Vagina (tissue), 2 donors: ENCODE results near the gene ABCD2. TPM values are rescaled to one million over a fixed set of nuclear protein-coding genes. Genes with fewer than 3 reads are reported as not detected.

ENCODE experiments used
- DNase-seq, 2 donors: peaks; one replicate each; pipeline ENCODE4 v3.0.0-alpha.2; 2017; ENCODE audit errors: extremely low spot score in 2 of 2
- H3K27ac ChIP-seq: fragments of 200-600 bp; sonication (generic); one replicate; pipeline ENCODE4 v1.5.1; 2019
- H3K27me3 ChIP-seq: fragments of 200-600 bp; sonication (generic); one replicate; pipeline ENCODE4 v1.5.1; 2019
- H3K36me3 ChIP-seq, 2 donors: fragments of 200-600 bp; sonication (generic); one replicate each; pipeline ENCODE4 v1.5.1; 2017 to 2019
- H3K4me1 ChIP-seq: fragments of 200-600 bp; sonication (generic); one replicate; pipeline ENCODE4 v1.5.1; 2019
- H3K4me3 ChIP-seq, 2 donors: fragments of 200-600 bp; sonication (generic); 1 replicate in 1 of 2; 2 replicates in 1 of 2; pipeline ENCODE4 v1.5.1; 2016 to 2019
- H3K9me3 ChIP-seq: fragments of 200-600 bp; sonication (generic); one replicate; pipeline ENCODE4 v1.5.1; 2019
- CTCF ChIP-seq, 3 experiments: fragments of 450-650 bp in 2 of 3; fragments of 200-600 bp in 1 of 3; sonication (generic) in 1 of 3; IDR thresholded peaks; one replicate each; pipeline ENCODE4 v1.5.1; 2017 to 2019; ENCODE audit warnings: antibody characterized with exemption in 3 of 3, mild to moderate bottlenecking in 2 of 3, moderate library complexity in 2 of 3
- POLR2A ChIP-seq, 2 donors: fragments of 450-650 bp; IDR thresholded peaks; one replicate each; pipeline ENCODE4 v1.6.1; 2017; ENCODE audit warnings: antibody characterized with exemption in 2 of 2, mild to moderate bottlenecking in 2 of 2, moderate library complexity in 2 of 2
- POLR2AphosphoS5 ChIP-seq, 2 donors: sonication (generic); formaldehyde crosslinking; IDR thresholded peaks; one replicate each; pipeline ENCODE4 v1.9.0; 2017; ENCODE audit warnings: antibody characterized with exemption in 2 of 2, mild to moderate bottlenecking in 2 of 2, low read depth in 1 of 2; ENCODE audit not compliant: insufficient read depth in 1 of 2
- intact Hi-C: fragments of 100-400 bp; cut with DNase I; formaldehyde crosslinking; loops from one replicate; pipeline ENCODE4 v1.15.1; 2023
- total RNA-seq: library from RNA; depleted of rRNA; stranded (reverse); fragments of >200 nt; gene quantifications from one replicate; pipeline ENCODE4 v1.2.3, GENCODE V29; 2016

ABCD2 gene
- total RNA-seq, 1 donor from 2014 or later: 1.5 TPM

- H3K4me1 ChIP-seq: no peaks in the 10 kb centered on the region
- no peaks in the 10 kb centered on the region for H3K27me3 ChIP-seq
- no peak overlapping the region for H3K4me3 ChIP-seq
- DNase-seq: no peak
- H3K9me3 ChIP-seq: no peaks in the 10 kb centered on the region
- no peak overlapping the region for H3K27ac ChIP-seq
- TF ChIP-seq CTCF (IDR thresholded peaks at IDR 0.05) (no peak), POLR2AphosphoS5 (IDR thresholded peaks at IDR 0.05; ENCODE audit: insufficient read depth in 1 of 2, low read depth in 1 of 2) (no peak), POLR2A (IDR thresholded peaks at IDR 0.05) (no peak)
- H3K36me3 ChIP-seq: no peaks in the 10 kb centered on the region
- intact Hi-C loops: no loop called here
These were observed 19.2 kb upstream of the ABCD2 start for GRCh38 chr12:39638840-39639239.

DNA sequence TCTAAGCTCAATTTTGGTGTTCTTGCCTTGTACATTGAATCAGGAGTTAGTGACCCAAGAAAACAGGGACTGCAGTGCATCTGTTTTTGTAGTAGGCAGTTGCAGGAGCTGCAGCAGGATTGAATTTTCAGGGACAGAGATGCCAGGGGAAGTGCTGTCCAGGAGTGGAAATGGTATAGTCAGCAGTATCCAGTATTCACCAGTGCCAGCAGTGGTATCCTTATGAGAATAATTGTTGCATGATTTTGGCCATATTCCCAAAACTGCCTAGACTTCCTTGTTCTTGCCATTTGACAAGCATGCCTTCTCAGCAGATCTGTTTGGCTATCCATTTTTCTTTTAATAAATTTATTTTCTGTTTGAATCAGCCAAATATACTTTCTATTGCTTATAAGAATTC, 18.6 kb upstream of the ABCD2 start:
- intact Hi-C loops: no loop called here
- Histone ChIP-seq H3K36me3 (no peaks in the 10 kb centered on the region), H3K27ac (no peak overlapping the region), H3K4me1 (no peaks in the 10 kb centered on the region), H3K9me3 (no peaks in the 10 kb centered on the region), H3K27me3 (no peaks in the 10 kb centered on the region), H3K4me3 (no peak overlapping the region)
- no peak for TF ChIP-seq POLR2AphosphoS5 (IDR thresholded peaks at IDR 0.05; ENCODE audit: insufficient read depth in 1 of 2, low read depth in 1 of 2)
- TF ChIP-seq CTCF (IDR thresholded peaks at IDR 0.05): no peak
- TF ChIP-seq POLR2A (IDR thresholded peaks at IDR 0.05): no peak
- no peak for DNase-seq

DNA sequence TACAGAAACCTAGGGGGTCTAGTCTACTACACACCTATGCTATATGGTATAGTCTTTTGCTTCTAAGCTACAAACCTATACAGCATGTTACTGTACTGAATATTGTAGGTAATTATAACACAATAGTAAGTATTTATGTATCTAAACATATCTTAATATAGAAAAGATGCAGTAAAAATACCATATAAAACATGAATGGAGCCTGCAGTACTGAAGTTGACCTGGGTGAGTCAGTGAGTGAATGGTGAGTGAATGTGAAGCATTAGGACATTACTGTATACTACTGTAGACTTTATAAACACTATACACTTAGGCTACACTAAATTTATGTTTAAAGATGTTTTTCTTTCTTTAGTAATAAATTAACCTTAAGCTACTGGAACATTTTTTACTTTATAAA, 13.1 kb upstream of the ABCD2 start:
- Histone ChIP-seq H3K4me1 (no peaks in the 10 kb centered on the region), H3K27me3 (no peaks in the 10 kb centered on the region), H3K9me3 (no peaks in the 10 kb centered on the region), H3K27ac (no peak overlapping the region), H3K4me3 (no peak overlapping the region), H3K36me3 (no peaks in the 10 kb centered on the region)
- intact Hi-C loops: no loop called here
- no peak for DNase-seq
- TF ChIP-seq CTCF (IDR thresholded peaks at IDR 0.05) (no peak), POLR2A (IDR thresholded peaks at IDR 0.05) (no peak), POLR2AphosphoS5 (IDR thresholded peaks at IDR 0.05; ENCODE audit: insufficient read depth in 1 of 2, low read depth in 1 of 2) (no peak)

GRCh38 chr12:39628836-39629235, 9.2 kb upstream of the ABCD2 start:
- Histone ChIP-seq H3K4me3 (no peak overlapping the region), H3K27me3 (no peaks in the 10 kb centered on the region), H3K4me1 (no peaks in the 10 kb centered on the region), H3K27ac (no peak overlapping the region), H3K36me3 (no peaks in the 10 kb centered on the region), H3K9me3 (no peaks in the 10 kb centered on the region)
- intact Hi-C loops: no loop called here
- TF ChIP-seq CTCF (IDR thresholded peaks at IDR 0.05) (no peak), POLR2AphosphoS5 (IDR thresholded peaks at IDR 0.05; ENCODE audit: insufficient read depth in 1 of 2, low read depth in 1 of 2) (no peak), POLR2A (IDR thresholded peaks at IDR 0.05) (no peak)
- no peak for DNase-seq

DNA sequence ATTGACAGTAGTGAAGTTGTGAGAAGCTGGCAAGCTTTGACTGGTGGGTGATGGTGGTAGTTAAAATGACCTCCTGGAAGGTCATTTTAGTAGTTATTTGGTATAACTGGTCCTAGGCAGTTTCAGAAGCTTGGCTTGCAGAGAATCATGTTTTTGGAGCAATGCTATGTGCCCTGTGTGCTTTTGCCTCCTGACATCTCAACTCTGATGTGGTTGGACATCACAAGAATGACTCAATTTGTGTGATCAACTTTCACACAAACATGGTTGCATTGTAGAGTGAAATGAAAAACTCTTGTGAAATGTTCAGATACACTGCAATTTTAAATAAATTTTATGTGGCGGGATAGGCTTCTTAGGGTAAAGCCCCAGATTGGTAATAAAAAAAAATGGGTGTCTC, 8.3 kb upstream of the ABCD2 start:
- intact Hi-C loops: no loop called here
- H3K4me3 ChIP-seq: no peak overlapping the region
- no peaks in the 10 kb centered on the region for H3K27me3 ChIP-seq
- H3K4me1 ChIP-seq: no peaks in the 10 kb centered on the region
- no peaks in the 10 kb centered on the region for H3K9me3 ChIP-seq
- TF ChIP-seq POLR2A (IDR thresholded peaks at IDR 0.05): no peak
- no peak for TF ChIP-seq POLR2AphosphoS5 (IDR thresholded peaks at IDR 0.05; ENCODE audit: insufficient read depth in 1 of 2, low read depth in 1 of 2)
- TF ChIP-seq CTCF (IDR thresholded peaks at IDR 0.05): no peak
- DNase-seq: no peak
- H3K36me3 ChIP-seq: no peaks in the 10 kb centered on the region
- no peak overlapping the region for H3K27ac ChIP-seq
